HFFc6 (cell line): ENCODE data around the gene TFIP11. TPM values are rescaled to one million over a fixed set of nuclear protein-coding genes. Genes with fewer than 3 reads are reported as not detected.

Experiments used
- DNase-seq: peaks from one replicate; pipeline ENCODE4 v3.0.0-alpha.2; 2018
- H3K27ac Mint-ChIP-seq: 2 replicates; pipeline ENCODE4 v1.8.0; 2020; ENCODE audit warnings: mild to moderate bottlenecking, mixed read lengths
- H3K27me3 Mint-ChIP-seq: 2 replicates; pipeline ENCODE4 v1.8.0; 2021; ENCODE audit warnings: mild to moderate bottlenecking, moderate library complexity, mixed read lengths; ENCODE audit not compliant: insufficient read depth
- H3K36me3 Mint-ChIP-seq: 2 replicates; pipeline ENCODE4 v1.8.0; 2021; ENCODE audit warnings: low read depth, mixed read lengths
- H3K4me1 Mint-ChIP-seq: 2 replicates; pipeline ENCODE4 v1.8.0; 2020; ENCODE audit warnings: low read depth, mixed read lengths
- H3K4me3 Mint-ChIP-seq: 2 replicates; pipeline ENCODE4 v1.8.0; 2020; ENCODE audit warnings: mild to moderate bottlenecking, moderate library complexity, mixed read lengths
- H3K9me3 Mint-ChIP-seq: 2 replicates; pipeline ENCODE4 v1.8.0; 2020; ENCODE audit warnings: mild to moderate bottlenecking, mixed read lengths
- total RNA-seq, 6 experiments: library from RNA; stranded (reverse); fragmentation: NEBNext Ultra II Directional; extraction: Animal tissue kit (Norgen Biotek cat#: 25700); gene quantifications; 2 replicates in 1 of 6; 3 replicates in 5 of 6; pipeline ENCODE4 v1.2.3, GENCODE V29; 2021
- TF ChIP-seq, protein P1 (sequence below): fragments of 200-600 bp; sonication (generic); IDR thresholded peaks from 2 replicates; pipeline ENCODE4 v1.5.0; 2021; ENCODE audit warnings: antibody characterized with exemption, mild to moderate bottlenecking

The TFIP11 gene
- total RNA-seq, 6 experiments from 2014 or later: 31.4 to 35.8 (median 33.9) TPM

DNA sequence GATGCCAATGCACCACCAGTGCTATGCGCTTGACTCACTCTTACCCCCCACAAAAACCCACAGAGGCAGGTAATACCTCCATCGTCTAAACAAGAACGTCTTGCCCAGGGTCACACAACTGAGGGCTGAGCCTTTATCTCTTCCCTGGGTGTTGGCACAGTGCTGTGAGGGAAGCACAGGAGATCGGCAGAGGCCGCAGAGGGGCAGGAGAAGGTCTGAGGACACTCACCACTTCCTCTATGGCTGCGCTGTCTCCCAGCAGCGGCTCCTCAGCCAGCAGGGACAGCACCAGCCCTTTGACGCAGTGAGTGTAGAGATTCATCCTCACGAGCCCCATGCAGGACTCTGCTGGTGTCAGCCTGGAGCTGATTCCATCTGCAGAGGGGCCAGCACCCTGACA, 48.6 kb downstream of the TFIP11 start:
- DNase-seq: peak; percentile 14
- TF ChIP-seq, protein P1, sequence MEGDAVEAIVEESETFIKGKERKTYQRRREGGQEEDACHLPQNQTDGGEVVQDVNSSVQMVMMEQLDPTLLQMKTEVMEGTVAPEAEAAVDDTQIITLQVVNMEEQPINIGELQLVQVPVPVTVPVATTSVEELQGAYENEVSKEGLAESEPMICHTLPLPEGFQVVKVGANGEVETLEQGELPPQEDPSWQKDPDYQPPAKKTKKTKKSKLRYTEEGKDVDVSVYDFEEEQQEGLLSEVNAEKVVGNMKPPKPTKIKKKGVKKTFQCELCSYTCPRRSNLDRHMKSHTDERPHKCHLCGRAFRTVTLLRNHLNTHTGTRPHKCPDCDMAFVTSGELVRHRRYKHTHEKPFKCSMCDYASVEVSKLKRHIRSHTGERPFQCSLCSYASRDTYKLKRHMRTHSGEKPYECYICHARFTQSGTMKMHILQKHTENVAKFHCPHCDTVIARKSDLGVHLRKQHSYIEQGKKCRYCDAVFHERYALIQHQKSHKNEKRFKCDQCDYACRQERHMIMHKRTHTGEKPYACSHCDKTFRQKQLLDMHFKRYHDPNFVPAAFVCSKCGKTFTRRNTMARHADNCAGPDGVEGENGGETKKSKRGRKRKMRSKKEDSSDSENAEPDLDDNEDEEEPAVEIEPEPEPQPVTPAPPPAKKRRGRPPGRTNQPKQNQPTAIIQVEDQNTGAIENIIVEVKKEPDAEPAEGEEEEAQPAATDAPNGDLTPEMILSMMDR: no peak
- Mint-ChIP-seq H3K4me1 (peaks cover 9% of the 10 kb centered on the region; the same call in 1 of the 2 replicates), H3K27me3 (peaks cover 2% of the 10 kb centered on the region; the same call in 1 of the 2 replicates), H3K27ac (no peak overlapping the region; the same call in 1 of the 2 replicates), H3K4me3 (no peak overlapping the region; the same call in 1 of the 2 replicates), H3K36me3 (peaks cover 31% of the 10 kb centered on the region), H3K9me3 (no peaks in the 10 kb centered on the region)

DNA sequence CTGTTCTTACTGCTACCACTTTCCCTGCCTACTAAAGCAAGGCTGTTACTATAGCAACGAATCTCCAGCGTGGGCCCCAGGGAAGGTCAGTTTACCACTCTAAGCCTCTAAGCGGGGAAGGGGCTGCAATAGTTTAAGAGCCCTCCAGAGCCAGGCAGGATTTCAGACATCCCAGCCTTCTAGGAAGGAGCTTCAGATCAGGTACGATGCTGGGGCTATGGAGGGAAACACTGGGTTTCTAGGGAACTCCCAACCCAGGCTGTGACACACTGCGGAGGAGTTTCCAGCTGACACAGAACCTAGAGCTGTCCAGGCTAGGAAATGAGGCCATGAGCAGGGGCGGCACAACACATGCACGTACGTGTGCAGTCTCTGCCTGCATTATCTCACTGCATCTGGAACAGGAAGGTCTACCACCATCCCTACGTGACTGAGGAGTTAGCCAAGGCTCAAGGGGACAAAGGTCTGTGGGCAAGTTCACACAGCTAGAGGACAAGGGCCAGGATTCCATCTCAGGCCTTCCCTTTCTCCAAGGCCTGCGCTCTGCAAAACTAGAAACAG, 49.1 kb downstream of the TFIP11 start:
- Mint-ChIP-seq H3K4me3 (no peak overlapping the region; the same call in 1 of the 2 replicates), H3K9me3 (no peaks in the 10 kb centered on the region), H3K27me3 (peaks cover 2% of the 10 kb centered on the region; the same call in 1 of the 2 replicates), H3K4me1 (peaks cover 9% of the 10 kb centered on the region; the same call in 1 of the 2 replicates), H3K27ac (no peak overlapping the region; the same call in 1 of the 2 replicates), H3K36me3 (peaks cover 26% of the 10 kb centered on the region)
- TF ChIP-seq, protein P1: no peak
- no peak for DNase-seq

DNA sequence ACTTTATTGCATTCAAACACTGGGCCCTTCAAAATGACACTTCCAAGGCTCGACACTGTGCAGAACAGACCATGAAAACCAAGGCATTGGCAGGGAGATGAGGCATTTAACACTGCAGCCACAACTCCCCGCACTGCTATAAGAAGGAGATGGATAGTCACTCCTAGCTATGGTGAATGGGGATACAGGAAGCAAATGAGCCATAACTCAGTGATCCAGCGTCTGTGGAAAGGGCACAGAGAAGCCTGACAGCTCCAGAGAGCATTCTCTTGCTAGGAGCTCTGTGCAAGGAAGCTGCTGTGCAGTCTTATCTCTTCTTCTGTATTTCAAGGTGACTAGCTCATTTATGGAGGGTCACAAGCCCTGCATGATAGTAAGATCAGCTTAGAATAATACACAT, 49.6 kb downstream of the TFIP11 start:
- Mint-ChIP-seq H3K27me3 (peaks cover 2% of the 10 kb centered on the region; the same call in 1 of the 2 replicates), H3K9me3 (no peaks in the 10 kb centered on the region), H3K4me3 (no peak overlapping the region), H3K36me3 (peaks cover 23% of the 10 kb centered on the region), H3K27ac (no peak overlapping the region), H3K4me1 (peaks cover 9% of the 10 kb centered on the region; the same call in 1 of the 2 replicates)
- TF ChIP-seq, protein P1: no peak
- no peak for DNase-seq

DNA sequence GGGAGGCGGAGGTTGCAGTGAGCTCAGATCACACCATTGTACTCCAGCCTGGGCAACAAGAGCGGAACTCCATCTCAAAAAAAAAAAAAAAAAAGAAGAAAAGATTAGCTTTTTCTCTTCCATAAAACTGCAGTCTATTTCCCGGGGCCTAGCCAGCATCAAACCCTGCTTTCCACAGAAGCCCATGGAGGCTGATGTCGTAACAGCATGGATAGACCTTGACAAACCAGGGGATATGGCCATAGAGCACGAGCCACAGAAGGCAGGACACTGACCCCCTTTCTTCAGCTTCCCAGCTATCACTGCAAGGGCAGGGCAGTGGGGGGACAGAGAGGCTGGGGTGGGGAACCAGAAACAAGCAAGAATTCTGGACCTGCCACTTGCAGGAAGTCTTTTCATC, 50.2 kb downstream of the TFIP11 start:
- Mint-ChIP-seq H3K9me3 (no peaks in the 10 kb centered on the region), H3K27ac (no peak overlapping the region), H3K36me3 (peaks cover 23% of the 10 kb centered on the region), H3K4me1 (peaks cover 9% of the 10 kb centered on the region; the same call in 1 of the 2 replicates), H3K27me3 (peaks cover 2% of the 10 kb centered on the region; the same call in 1 of the 2 replicates), H3K4me3 (no peak overlapping the region)
- TF ChIP-seq, protein P1: no peak
- DNase-seq: no peak

DNA sequence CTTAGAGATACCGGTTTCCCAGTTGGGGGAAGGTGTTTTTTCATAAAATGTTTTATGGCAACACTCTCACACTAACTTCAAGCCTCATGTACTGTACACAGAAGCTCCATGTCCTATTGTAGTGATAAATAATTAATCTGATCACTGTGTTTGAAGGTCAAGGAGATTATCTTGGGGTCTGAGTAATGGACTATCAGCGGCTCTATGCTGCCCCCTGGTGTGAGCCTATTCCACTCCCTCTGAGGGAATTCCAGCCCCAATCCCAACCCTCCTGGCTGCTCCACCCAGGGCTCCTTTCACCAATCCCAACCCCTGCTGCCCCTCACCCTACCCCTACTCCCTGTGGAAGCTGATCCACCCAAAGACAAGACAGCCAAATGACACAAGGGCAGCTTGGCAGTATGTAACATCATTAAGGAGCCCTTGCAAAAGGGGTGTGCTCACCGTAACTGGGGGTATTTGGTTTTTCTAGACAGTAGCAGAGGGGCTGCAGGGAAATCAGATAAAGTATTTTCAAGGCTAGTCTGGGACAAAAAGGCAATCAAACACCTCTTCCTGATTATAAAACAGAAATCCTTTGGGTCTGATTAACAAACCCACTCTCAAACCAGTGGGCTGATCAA, 51.0 kb downstream of the TFIP11 start:
- Mint-ChIP-seq H3K36me3 (peaks cover 22% of the 10 kb centered on the region), H3K27ac (no peak overlapping the region), H3K4me3 (no peak overlapping the region), H3K27me3 (peaks cover 2% of the 10 kb centered on the region; the same call in 1 of the 2 replicates), H3K4me1 (peaks cover 9% of the 10 kb centered on the region; the same call in 1 of the 2 replicates), H3K9me3 (no peaks in the 10 kb centered on the region)
- DNase-seq: peak; percentile 20
- TF ChIP-seq, protein P1: peak; percentile 91
